GM12878 (cell line): Measurements from ENCODE around the gene RARRES2.

Source experiments
- CBX3 ChIP-seq: fragments of 200-600 bp; sonication (generic); IDR thresholded peaks from 2 replicates; pipeline ENCODE4 v1.6.1; 2016; ENCODE audit warnings: low read depth, borderline replicate concordance
- EGR1 ChIP-seq, 2 experiments: IDR thresholded peaks; 1 replicate in 1 of 2; 2 replicates in 1 of 2; pipeline ENCODE4 v1.6.1; 2011 to 2012; ENCODE audit warnings: low read depth in 2 of 2, low read length in 2 of 2, borderline replicate concordance in 1 of 2, mild to moderate bottlenecking in 1 of 2, moderate library complexity in 1 of 2
- EP300 ChIP-seq, 2 experiments: fragments of 150-350 bp in 1 of 2; IDR thresholded peaks; 2 replicates each; pipeline ENCODE4 v1.6.1; 2011 to 2012; ENCODE audit warnings: low read depth in 2 of 2, low read length in 2 of 2, borderline replicate concordance in 1 of 2, improper control_type of control experiment in 1 of 2, inconsistent platforms in 1 of 2; ENCODE audit not compliant: control insufficient read depth in 1 of 2
- EZH2 ChIP-seq: IDR thresholded peaks from 2 replicates; pipeline ENCODE4 v1.6.1; 2012; ENCODE audit warnings: low read depth, mild to moderate bottlenecking, control low read depth, inconsistent platforms, low read length, borderline replicate concordance; ENCODE audit not compliant: control insufficient read depth
- FOXM1 ChIP-seq: IDR thresholded peaks from 2 replicates; pipeline ENCODE4 v1.6.1; 2012; ENCODE audit warnings: low read depth, mild to moderate bottlenecking, inconsistent platforms, low read length, moderate library complexity
- HDAC6 ChIP-seq: fragments of 200-600 bp; sonication (generic); IDR thresholded peaks from one replicate; pipeline ENCODE4 v1.8.0; 2017; ENCODE audit warnings: antibody characterized with exemption; ENCODE audit not compliant: unreplicated experiment
- MXI1 ChIP-seq: fragments of 150-350 bp; IDR thresholded peaks from 2 replicates; pipeline ENCODE4 v1.6.1; 2011; ENCODE audit warnings: low read depth, mild to moderate bottlenecking, inconsistent platforms, low read length, improper control_type of control experiment
- NR2C2 ChIP-seq: IDR thresholded peaks from 2 replicates; pipeline ENCODE4 v1.6.1; 2011; ENCODE audit warnings: borderline replicate concordance, low read depth; ENCODE audit not compliant: control insufficient read depth, insufficient read length
- PAX8 ChIP-seq: fragments of 450-650 bp; IDR thresholded peaks from 2 replicates; pipeline ENCODE4 v1.6.1; 2017; ENCODE audit warnings: mild to moderate bottlenecking, moderate library complexity
- POLR2A ChIP-seq: IDR thresholded peaks from 2 replicates; pipeline ENCODE4 v1.6.1; 2011; ENCODE audit warnings: low read depth, mild to moderate bottlenecking, low read length
- RBBP5 ChIP-seq: fragments of 200-600 bp; sonication (generic); conservative IDR thresholded peaks from 2 replicates; pipeline ENCODE4 v1.6.1; 2016
- ZNF274 ChIP-seq: IDR thresholded peaks from one replicate; pipeline ENCODE4 v1.8.0; 2011; ENCODE audit not compliant: insufficient read length, insufficient read depth
- TF ChIP-seq, protein P1 (sequence below), 3 experiments: IDR thresholded peaks in 2 of 3; conservative IDR thresholded peaks in 1 of 3; 2 replicates each; pipeline ENCODE4 v1.5.1; 2011; ENCODE audit warnings: low read depth in 3 of 3, low read length in 3 of 3, mild to moderate bottlenecking in 3 of 3, control low read depth in 2 of 3, moderate library complexity in 2 of 3, inconsistent platforms in 1 of 3, mixed read lengths in 1 of 3; ENCODE audit not compliant: control insufficient read depth in 2 of 3, insufficient read depth in 1 of 3; ENCODE audit errors: extremely low read depth in 1 of 3
- TF ChIP-seq, protein P2 (sequence below): IDR thresholded peaks from 2 replicates; pipeline ENCODE4 v1.6.1; 2011; ENCODE audit warnings: low read depth, low read length, improper control_type of control experiment, borderline replicate concordance

DNA sequence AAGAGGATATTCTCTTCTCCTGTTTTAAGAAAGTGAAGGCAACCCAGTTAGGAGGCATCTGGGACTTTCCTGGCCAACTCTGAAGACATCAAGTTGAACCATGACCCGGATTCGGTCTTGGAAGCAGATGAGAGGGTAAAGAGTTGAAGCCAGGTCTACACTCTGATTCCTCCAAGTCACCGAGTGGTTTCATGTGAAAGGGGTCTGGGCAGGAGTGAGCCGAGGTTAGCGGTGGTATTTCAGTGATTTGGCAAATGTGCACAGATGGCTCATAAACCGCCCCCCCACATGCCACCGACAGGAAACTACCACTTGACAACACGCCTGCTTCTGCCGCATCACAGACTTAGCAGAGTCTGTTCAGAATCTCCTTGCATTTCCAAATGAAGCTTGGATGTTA lies 15.8 kb upstream of the RARRES2 start:
- TF ChIP-seq FOXM1, result no peak
- no peak for TF ChIP-seq RBBP5
- TF ChIP-seq, protein P1, sequence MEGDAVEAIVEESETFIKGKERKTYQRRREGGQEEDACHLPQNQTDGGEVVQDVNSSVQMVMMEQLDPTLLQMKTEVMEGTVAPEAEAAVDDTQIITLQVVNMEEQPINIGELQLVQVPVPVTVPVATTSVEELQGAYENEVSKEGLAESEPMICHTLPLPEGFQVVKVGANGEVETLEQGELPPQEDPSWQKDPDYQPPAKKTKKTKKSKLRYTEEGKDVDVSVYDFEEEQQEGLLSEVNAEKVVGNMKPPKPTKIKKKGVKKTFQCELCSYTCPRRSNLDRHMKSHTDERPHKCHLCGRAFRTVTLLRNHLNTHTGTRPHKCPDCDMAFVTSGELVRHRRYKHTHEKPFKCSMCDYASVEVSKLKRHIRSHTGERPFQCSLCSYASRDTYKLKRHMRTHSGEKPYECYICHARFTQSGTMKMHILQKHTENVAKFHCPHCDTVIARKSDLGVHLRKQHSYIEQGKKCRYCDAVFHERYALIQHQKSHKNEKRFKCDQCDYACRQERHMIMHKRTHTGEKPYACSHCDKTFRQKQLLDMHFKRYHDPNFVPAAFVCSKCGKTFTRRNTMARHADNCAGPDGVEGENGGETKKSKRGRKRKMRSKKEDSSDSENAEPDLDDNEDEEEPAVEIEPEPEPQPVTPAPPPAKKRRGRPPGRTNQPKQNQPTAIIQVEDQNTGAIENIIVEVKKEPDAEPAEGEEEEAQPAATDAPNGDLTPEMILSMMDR (IDR thresholded peaks at IDR 0.05 in 2 of 3, conservative IDR thresholded peaks at IDR 0.05 in 1 of 3; ENCODE audit: control insufficient read depth in 2 of 3, extremely low read depth in 1 of 3, insufficient read depth in 1 of 3, low read depth in 3 of 3, low read length in 3 of 3), result no peak
- TF ChIP-seq PAX8, result no peak
- TF ChIP-seq ZNF274, result no peak
- TF ChIP-seq MXI1, result no peak
- TF ChIP-seq CBX3, result no peak
- no peak for TF ChIP-seq EP300 (IDR thresholded peaks at IDR 0.05; ENCODE audit: borderline replicate concordance in 1 of 2, control insufficient read depth in 1 of 2, low read depth in 2 of 2, low read length in 2 of 2)
- TF ChIP-seq NR2C2, result no peak
- TF ChIP-seq HDAC6, result no peak
- TF ChIP-seq EGR1 (IDR thresholded peaks at IDR 0.05; ENCODE audit: borderline replicate concordance in 1 of 2, low read depth in 2 of 2, low read length in 2 of 2), result no peak
- TF ChIP-seq, protein P2, sequence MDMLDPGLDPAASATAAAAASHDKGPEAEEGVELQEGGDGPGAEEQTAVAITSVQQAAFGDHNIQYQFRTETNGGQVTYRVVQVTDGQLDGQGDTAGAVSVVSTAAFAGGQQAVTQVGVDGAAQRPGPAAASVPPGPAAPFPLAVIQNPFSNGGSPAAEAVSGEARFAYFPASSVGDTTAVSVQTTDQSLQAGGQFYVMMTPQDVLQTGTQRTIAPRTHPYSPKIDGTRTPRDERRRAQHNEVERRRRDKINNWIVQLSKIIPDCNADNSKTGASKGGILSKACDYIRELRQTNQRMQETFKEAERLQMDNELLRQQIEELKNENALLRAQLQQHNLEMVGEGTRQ, result no peak
- no peak for TF ChIP-seq POLR2A
- TF ChIP-seq EZH2, result no peak
